Measurements from ENCODE around the gene PET100. TPM values are rescaled to one million over a fixed set of nuclear protein-coding genes. Genes with fewer than 3 reads are reported as not detected.
A peak's percentile ranks its signal among the peaks of the same experiment; 100 is the strongest.

PET100 gene
- total RNA-seq, 1 experiment from 2014 or later: 129 TPM

DNA sequence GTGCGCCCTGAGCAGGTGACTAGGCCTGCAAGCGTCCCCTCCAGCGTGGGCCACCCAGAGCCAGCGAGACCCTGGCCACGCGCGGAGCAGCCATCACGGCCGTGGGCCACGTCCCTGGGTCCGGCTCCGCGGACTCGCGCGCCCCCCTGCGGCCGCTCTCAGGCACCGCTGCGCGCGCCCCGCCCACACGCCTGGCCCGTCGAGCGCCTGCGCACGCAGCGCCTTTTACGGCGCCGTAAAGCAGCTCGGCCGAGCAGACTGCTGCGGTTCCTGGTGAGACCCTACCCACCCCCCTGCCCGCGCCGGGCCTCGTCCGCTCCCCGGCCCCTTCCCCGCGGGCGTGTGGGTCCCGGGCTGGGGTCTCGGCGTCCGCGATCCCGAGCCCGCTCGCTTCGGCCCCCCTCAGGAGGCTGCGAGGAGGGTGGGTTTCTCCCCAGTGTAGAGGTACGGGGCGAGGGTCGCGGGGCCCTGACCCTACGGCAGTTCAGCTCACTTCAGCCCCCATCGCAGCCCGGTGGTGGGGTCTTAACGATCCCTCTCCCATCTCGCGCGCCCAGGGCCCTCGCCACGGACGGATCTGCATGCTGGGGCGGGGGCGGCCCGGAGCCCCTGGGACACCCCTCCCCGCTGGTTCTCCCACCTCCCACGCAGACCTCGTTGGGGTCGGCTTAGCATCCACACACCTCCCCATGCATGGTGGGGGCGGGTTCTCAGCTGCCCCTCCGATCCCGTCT lies 51.2 kb downstream of the PET100 start, which contains the start of gene TRAPPC5:
Gene TRAPPC5, plus strand, starts transcription at position 228 of the 734 bp plus-strand sequence. CDS start 1,421 bp downstream, outside the sequence.
- intact Hi-C loops (cut with micrococcal nuclease; ENCODE audit: unreplicated experiment): loop anchor here (1.0 to 5.0 kb wide), 4 partner anchors 28 to 313 kb away; no protein-coding TSS in a partner anchor
- peaks cover 15% of the 10 kb centered on the region for H3K4me1 ChIP-seq (ENCODE audit: insufficient read depth, low read length, poor library complexity, severe bottlenecking)
- ChIA-PET POLR2A (ENCODE audit: low non-redundant PET) (interaction anchor here (0.6 kb wide), 1 partner anchor 149 kb away, joined by 3 read pairs; no protein-coding TSS in a partner anchor), CTCF (interaction anchor here (0.5 to 2.2 kb wide), 18 partner anchors 16 to 511 kb away, joined by 3 to 37 read pairs (median 4); partner anchors contain the start of genes PET100 and XAB2)
- peaks cover 9% of the 10 kb centered on the region for H3K36me3 ChIP-seq (ENCODE audit: insufficient read depth, low read length, poor library complexity, severe bottlenecking)
- TF ChIP-seq CTCF (conservative IDR thresholded peaks at IDR 0.05; ENCODE audit: low read depth, low read length) (peak; percentile 67), EZH2 (IDR thresholded peaks at IDR 0.05; ENCODE audit: borderline replicate concordance, low read depth, low read length, poor library complexity, severe bottlenecking) (no peak)
- peak within 1 kb of the TSS; percentile 76 for H3K27ac ChIP-seq (ENCODE audit: low read depth, low read length, poor library complexity, severe bottlenecking)
- H3K9me3 ChIP-seq (ENCODE audit: low read depth, low read length, poor library complexity, severe bottlenecking): no peaks in the 10 kb centered on the region
- H3K4me3 ChIP-seq (ENCODE audit: low read depth, low read length, poor library complexity, severe bottlenecking): peak within 1 kb of the TSS; percentile 97
- DNase-seq (ENCODE audit: low spot score): peak; percentile 89
- no TSS peak for BruUV-seq (replicated peaks)
- no peaks in the 10 kb centered on the region for H3K27me3 ChIP-seq (replicated peaks; ENCODE audit: insufficient read depth, low read depth, low read length, poor library complexity)

Small RNA genes within 50 kb of the gene (microRNA-seq; reads per million reads assigned to microRNA genes)
- gene MIR6792: not detected

Other genes starting within 250 kb of the PET100 start
- 1.1 and 1.9 TPM in 2 replicates for gene PEX11G, start 140.8 kb upstream of the PET100 start, total RNA-seq (2021)
- 44.1 and 48.2 TPM in 2 replicates for gene ZNF358, start 113.7 kb upstream of the PET100 start, total RNA-seq (2021)
- gene MCOLN1, start 107.2 kb upstream of the PET100 start, total RNA-seq (2021): 25.7 and 28.4 TPM in 2 replicates
- 70.4 and 73.9 TPM in 2 replicates for gene PNPLA6, start 94.1 kb upstream of the PET100 start, total RNA-seq (2021)
- gene CAMSAP3, start 33.9 kb upstream of the PET100 start, total RNA-seq (2021): 1.2 and 3.4 TPM in 2 replicates
- gene XAB2, start 248 bp upstream of the PET100 start, total RNA-seq (2021): 46.8 and 50.4 TPM in 2 replicates
- not detected in 2 replicates for gene PCP2, start 3.9 kb downstream of the PET100 start, total RNA-seq (2021)
- gene STXBP2, start 7.3 kb downstream of the PET100 start, total RNA-seq (2021): 49.8 and 60.0 TPM in 2 replicates
- not detected in 2 replicates for gene RETN, start 39.3 kb downstream of the PET100 start, total RNA-seq (2021)
- 4.0 and 4.1 TPM in 2 replicates for gene MCEMP1, start 47.3 kb downstream of the PET100 start, total RNA-seq (2021)
- gene TRAPPC5, start 51.0 kb downstream of the PET100 start, total RNA-seq (2021): 105 and 107 TPM in 2 replicates
- gene FCER2, start 72.3 kb downstream of the PET100 start, total RNA-seq (2021): not detected in 2 replicates
- gene CLEC4G, start 102.3 kb downstream of the PET100 start, total RNA-seq (2021): not detected in 2 replicates
- gene CD209, start 117.7 kb downstream of the PET100 start, total RNA-seq (2021): not detected in 2 replicates
- not detected in 2 replicates for gene CLEC4M, start 133.4 kb downstream of the PET100 start, total RNA-seq (2021)
- gene EVI5L, start 200.4 kb downstream of the PET100 start, total RNA-seq (2021): 4.8 and 8.8 TPM in 2 replicates
- gene PRR36, start 244.6 kb downstream of the PET100 start, total RNA-seq (2021): 3.3 and 4.9 TPM in 2 replicates